Loucy (cell line): Measurements from ENCODE around the gene NOC3L.

Experiments
- H2AFZ ChIP-seq: fragments of 200-600 bp; sonication (generic); 2 replicates; pipeline ENCODE4 v1.6.0; 2016; ENCODE audit warnings: antibody characterized with exemption, mild to moderate bottlenecking, low read length, moderate library complexity
- H3F3A ChIP-seq: fragments of 200-600 bp; 2 replicates; pipeline ENCODE4 v1.6.0; 2016; ENCODE audit warnings: antibody characterized with exemption, low read depth, mild to moderate bottlenecking
- H3K27me3 ChIP-seq: fragments of 200-600 bp; sonication (generic); 2 replicates; pipeline ENCODE4 v1.6.1; 2014; ENCODE audit warnings: low read length, mild to moderate bottlenecking; ENCODE audit not compliant: insufficient read depth, poor library complexity, severe bottlenecking
- H3K36me3 ChIP-seq: fragments of 200-600 bp; sonication (generic); 2 replicates; pipeline ENCODE4 v1.6.1; 2016; ENCODE audit warnings: low read length; ENCODE audit not compliant: insufficient read depth
- H3K4me1 ChIP-seq: fragments of 200-600 bp; sonication (generic); 2 replicates; pipeline ENCODE4 v1.5.1; 2014; ENCODE audit warnings: low read length, mild to moderate bottlenecking; ENCODE audit not compliant: insufficient read depth, poor library complexity, severe bottlenecking
- H3K4me2 ChIP-seq: fragments of 200-600 bp; sonication (generic); 2 replicates; pipeline ENCODE4 v1.6.0; 2014; ENCODE audit warnings: antibody characterized with exemption, low read length, low read depth, mild to moderate bottlenecking; ENCODE audit not compliant: poor library complexity, severe bottlenecking
- H3K4me3 ChIP-seq: fragments of 200-600 bp; sonication (generic); 2 replicates; pipeline ENCODE4 v1.5.1; 2014; ENCODE audit warnings: low read length, mild to moderate bottlenecking, mixed read lengths; ENCODE audit not compliant: poor library complexity, severe bottlenecking
- H3K79me2 ChIP-seq: fragments of 200-600 bp; sonication (generic); 2 replicates; pipeline ENCODE4 v1.6.1; 2014; ENCODE audit warnings: low read length; ENCODE audit not compliant: insufficient read depth
- H3K9ac ChIP-seq: fragments of 200-600 bp; sonication (generic); 2 replicates; pipeline ENCODE4 v1.6.0; 2014; ENCODE audit warnings: mild to moderate bottlenecking, low read depth, low read length, moderate library complexity; ENCODE audit not compliant: poor library complexity, severe bottlenecking
- H3K9me2 ChIP-seq: fragments of 200-600 bp; sonication (generic); replicated peaks from 2 replicates; pipeline ENCODE4 v1.6.1; 2016; ENCODE audit warnings: low read depth, low read length, mixed read lengths
- H3K9me3 ChIP-seq: fragments of 200-600 bp; sonication (generic); 2 replicates; pipeline ENCODE4 v1.6.1; 2014; ENCODE audit warnings: mild to moderate bottlenecking, antibody characterized with exemption, low read length, low read depth; ENCODE audit not compliant: insufficient read depth
- H4K20me1 ChIP-seq: fragments of 200-600 bp; sonication (generic); 2 replicates; pipeline ENCODE4 v1.6.0; 2014; ENCODE audit warnings: antibody characterized with exemption, low read length, mild to moderate bottlenecking; ENCODE audit not compliant: insufficient read depth, poor library complexity, severe bottlenecking
- EZH2phosphoT487 ChIP-seq: fragments of 200-600 bp; IDR thresholded peaks from 2 replicates; pipeline ENCODE4 v1.6.1; 2018; ENCODE audit warnings: antibody characterized with exemption, mild to moderate bottlenecking, moderate library complexity, borderline replicate concordance
- TF ChIP-seq, protein P1 (sequence below): fragments of 200-600 bp; sonication (generic); conservative IDR thresholded peaks from 2 replicates; pipeline ENCODE4 v1.5.1; 2014; ENCODE audit warnings: mild to moderate bottlenecking, antibody characterized with exemption, low read length

The NOC3L gene

DNA sequence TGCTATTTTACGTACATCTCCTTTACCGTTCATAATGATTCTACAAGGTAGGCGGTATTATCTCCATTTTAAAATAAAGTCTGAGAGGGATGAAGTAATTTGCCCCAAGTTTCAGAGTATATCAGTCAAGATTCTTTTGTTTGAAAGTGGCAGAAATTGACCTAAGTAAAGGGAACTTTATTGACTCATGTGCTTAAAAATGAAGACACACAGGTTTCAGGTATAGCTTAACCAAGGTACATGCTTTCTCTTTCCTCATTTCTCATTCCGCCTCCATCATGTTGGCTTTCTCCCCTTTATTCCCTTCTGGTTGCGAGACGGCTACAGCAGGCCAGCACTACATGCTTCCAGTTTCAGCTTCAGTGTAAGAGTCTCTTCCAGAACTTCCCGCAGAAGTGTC, 77.5 kb downstream of the NOC3L start:
- Histone ChIP-seq H3K4me1 (no peaks in the 10 kb centered on the region), H3K9ac (no peak overlapping the region), H4K20me1 (no peaks in the 10 kb centered on the region), H3K27me3 (no peaks in the 10 kb centered on the region), H3K4me2 (no peak overlapping the region), H3K9me3 (no peaks in the 10 kb centered on the region), H3K9me2 (no peaks in the 10 kb centered on the region), H3F3A (no peaks in the 10 kb centered on the region), H2AFZ (no peak overlapping the region), H3K4me3 (no peak overlapping the region), H3K36me3 (no peaks in the 10 kb centered on the region), H3K79me2 (no peaks in the 10 kb centered on the region)
- no peak for TF ChIP-seq EZH2phosphoT487
- TF ChIP-seq, protein P1, sequence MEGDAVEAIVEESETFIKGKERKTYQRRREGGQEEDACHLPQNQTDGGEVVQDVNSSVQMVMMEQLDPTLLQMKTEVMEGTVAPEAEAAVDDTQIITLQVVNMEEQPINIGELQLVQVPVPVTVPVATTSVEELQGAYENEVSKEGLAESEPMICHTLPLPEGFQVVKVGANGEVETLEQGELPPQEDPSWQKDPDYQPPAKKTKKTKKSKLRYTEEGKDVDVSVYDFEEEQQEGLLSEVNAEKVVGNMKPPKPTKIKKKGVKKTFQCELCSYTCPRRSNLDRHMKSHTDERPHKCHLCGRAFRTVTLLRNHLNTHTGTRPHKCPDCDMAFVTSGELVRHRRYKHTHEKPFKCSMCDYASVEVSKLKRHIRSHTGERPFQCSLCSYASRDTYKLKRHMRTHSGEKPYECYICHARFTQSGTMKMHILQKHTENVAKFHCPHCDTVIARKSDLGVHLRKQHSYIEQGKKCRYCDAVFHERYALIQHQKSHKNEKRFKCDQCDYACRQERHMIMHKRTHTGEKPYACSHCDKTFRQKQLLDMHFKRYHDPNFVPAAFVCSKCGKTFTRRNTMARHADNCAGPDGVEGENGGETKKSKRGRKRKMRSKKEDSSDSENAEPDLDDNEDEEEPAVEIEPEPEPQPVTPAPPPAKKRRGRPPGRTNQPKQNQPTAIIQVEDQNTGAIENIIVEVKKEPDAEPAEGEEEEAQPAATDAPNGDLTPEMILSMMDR: no peak
